ENCODE results near the gene C1orf167.

C1orf167 gene

GRCh38 chr1:11784256-11784992 is 22.4 kb downstream of the C1orf167 start:
- no peaks in the 10 kb centered on the region for H3K9me2 ChIP-seq (replicated peaks; ENCODE audit: insufficient read depth, low read length)
- 0 out of 2 replicates have a peak, but pooled peaks cover 2% of the 10 kb centered on the region for H3K27me3 ChIP-seq (replicated peaks; ENCODE audit: insufficient read depth, low read length)
- TF ChIP-seq EZH2 (optimal IDR thresholded peaks at IDR 0.05; ENCODE audit: low read depth, low read length) (no peak), EZH2phosphoT487 (IDR thresholded peaks at IDR 0.05; ENCODE audit: low read length) (no peak)
- TF ChIP-seq, protein P1, sequence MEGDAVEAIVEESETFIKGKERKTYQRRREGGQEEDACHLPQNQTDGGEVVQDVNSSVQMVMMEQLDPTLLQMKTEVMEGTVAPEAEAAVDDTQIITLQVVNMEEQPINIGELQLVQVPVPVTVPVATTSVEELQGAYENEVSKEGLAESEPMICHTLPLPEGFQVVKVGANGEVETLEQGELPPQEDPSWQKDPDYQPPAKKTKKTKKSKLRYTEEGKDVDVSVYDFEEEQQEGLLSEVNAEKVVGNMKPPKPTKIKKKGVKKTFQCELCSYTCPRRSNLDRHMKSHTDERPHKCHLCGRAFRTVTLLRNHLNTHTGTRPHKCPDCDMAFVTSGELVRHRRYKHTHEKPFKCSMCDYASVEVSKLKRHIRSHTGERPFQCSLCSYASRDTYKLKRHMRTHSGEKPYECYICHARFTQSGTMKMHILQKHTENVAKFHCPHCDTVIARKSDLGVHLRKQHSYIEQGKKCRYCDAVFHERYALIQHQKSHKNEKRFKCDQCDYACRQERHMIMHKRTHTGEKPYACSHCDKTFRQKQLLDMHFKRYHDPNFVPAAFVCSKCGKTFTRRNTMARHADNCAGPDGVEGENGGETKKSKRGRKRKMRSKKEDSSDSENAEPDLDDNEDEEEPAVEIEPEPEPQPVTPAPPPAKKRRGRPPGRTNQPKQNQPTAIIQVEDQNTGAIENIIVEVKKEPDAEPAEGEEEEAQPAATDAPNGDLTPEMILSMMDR (IDR thresholded peaks at IDR 0.05; ENCODE audit: low read length): no peak
- no peaks in the 10 kb centered on the region for H4K20me1 ChIP-seq (ENCODE audit: insufficient read depth, low read length)
- no peaks in the 10 kb centered on the region for H3K79me2 ChIP-seq (ENCODE audit: low read length)
- peak overlapping the region; percentile 85; the same call in 1 of the 2 replicates for H2AFZ ChIP-seq (ENCODE audit: low read length)
- H3K27ac ChIP-seq (ENCODE audit: low read length): peak overlapping the region; percentile 91
- peak overlapping the region; percentile 81 for H3K4me2 ChIP-seq (ENCODE audit: low read depth, low read length)
- H3F3A ChIP-seq (ENCODE audit: insufficient read depth, low read length): peaks cover 17% of the 10 kb centered on the region
- peak overlapping the region; percentile 47 for H3K4me3 ChIP-seq (ENCODE audit: low read length)
- H3K36me3 ChIP-seq (replicated peaks; ENCODE audit: insufficient read depth, low read length): no peaks in the 10 kb centered on the region
- peak overlapping the region; percentile 57 for H3K9ac ChIP-seq (ENCODE audit: low read length)
- H3K4me1 ChIP-seq (ENCODE audit: low read length): peaks cover 15% of the 10 kb centered on the region
- no peaks in the 10 kb centered on the region for H3K9me3 ChIP-seq (replicated peaks; ENCODE audit: insufficient read depth, low read length)
- DNase-seq: no peak

DNA sequence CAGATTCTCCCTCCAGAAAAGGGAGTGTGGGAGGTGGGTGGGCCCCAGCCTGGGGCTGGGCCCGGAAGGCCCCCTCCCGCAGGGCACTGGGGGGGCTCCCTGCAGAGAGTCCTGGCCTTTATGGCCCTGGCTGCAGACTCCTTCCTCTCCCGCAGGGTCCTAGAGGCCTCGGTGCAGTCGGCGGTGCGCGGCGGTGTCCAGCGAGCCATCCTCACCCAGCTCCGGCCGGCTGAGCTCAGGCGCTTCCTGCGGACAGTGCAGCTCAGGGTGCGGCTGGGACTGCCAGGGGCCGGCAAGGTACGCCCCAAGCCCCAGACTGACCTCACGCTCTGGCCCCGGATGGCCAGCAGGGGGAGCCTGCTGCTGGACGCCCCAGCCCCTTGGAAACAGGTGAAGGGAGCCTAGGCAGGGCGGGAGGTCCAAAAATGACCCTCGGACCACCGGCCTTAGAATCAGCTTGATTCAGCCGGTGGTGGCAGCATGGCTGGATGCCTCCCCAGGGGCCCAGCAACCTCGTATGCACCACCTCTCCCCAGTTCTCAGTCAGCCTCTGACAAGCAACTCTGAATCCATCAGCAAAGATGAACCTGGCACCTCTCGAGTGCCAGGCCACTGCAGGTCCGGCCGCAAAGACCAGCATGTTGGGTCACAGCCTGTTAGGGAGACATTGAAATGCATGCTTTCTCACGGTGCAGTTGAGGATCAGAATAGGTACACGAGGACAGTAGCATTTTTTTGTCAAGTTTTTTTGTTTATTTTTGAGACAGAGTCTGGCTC is 23.2 kb downstream of the C1orf167 start:
- no peaks in the 10 kb centered on the region for H3K36me3 ChIP-seq (replicated peaks; ENCODE audit: insufficient read depth, low read length)
- peak; percentile 65 for DNase-seq
- H3K4me1 ChIP-seq (ENCODE audit: low read length): peaks cover 15% of the 10 kb centered on the region
- TF ChIP-seq, protein P1 (IDR thresholded peaks at IDR 0.05; ENCODE audit: low read length): peak; percentile 84
- TF ChIP-seq EZH2phosphoT487 (IDR thresholded peaks at IDR 0.05; ENCODE audit: low read length): no peak
- no peaks in the 10 kb centered on the region for H3K27me3 ChIP-seq (replicated peaks; ENCODE audit: insufficient read depth, low read length)
- no peaks in the 10 kb centered on the region for H3K79me2 ChIP-seq (ENCODE audit: low read length)
- peaks cover 17% of the 10 kb centered on the region for H3F3A ChIP-seq (ENCODE audit: insufficient read depth, low read length)
- H3K27ac ChIP-seq (ENCODE audit: low read length): peak overlapping the region; percentile 91; the same call in 1 of the 2 replicates
- no peaks in the 10 kb centered on the region for H4K20me1 ChIP-seq (ENCODE audit: insufficient read depth, low read length)
- no peaks in the 10 kb centered on the region for H3K9me3 ChIP-seq (replicated peaks; ENCODE audit: insufficient read depth, low read length)
- peak overlapping the region; percentile 81 for H3K4me2 ChIP-seq (ENCODE audit: low read depth, low read length)
- peak overlapping the region; percentile 57; the same call in 1 of the 2 replicates for H3K9ac ChIP-seq (ENCODE audit: low read length)
- H2AFZ ChIP-seq (ENCODE audit: low read length): peak overlapping the region; percentile 85; the same call in 1 of the 2 replicates
- H3K4me3 ChIP-seq (ENCODE audit: low read length): peak overlapping the region; percentile 47
- no peaks in the 10 kb centered on the region for H3K9me2 ChIP-seq (replicated peaks; ENCODE audit: insufficient read depth, low read length)

DNA sequence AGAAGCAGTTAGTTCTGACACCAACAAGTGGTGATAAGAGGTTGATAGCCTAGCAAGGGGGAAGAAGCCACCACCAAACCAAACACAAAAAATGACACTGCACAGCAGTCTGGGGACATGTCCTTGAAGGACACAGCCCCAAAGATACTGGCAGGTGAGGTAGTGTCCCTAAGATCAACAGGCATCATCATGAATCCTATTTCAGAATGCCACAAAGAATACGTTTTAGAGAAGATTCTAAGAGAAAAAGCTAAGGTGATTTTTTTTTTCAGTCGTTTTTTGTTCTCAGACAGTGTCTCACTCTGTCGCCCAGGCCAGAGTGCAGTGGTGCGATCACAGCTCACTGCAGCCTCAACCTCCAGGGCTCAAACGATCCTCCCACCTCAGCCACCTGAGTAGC is 24.2 kb downstream of the C1orf167 start:
- Histone ChIP-seq H3K36me3 (replicated peaks; ENCODE audit: insufficient read depth, low read length) (no peaks in the 10 kb centered on the region), H3K4me1 (ENCODE audit: low read length) (peaks cover 15% of the 10 kb centered on the region)

More for the DNA sequence above, 24.2 kb downstream of the C1orf167 start:
- H3K4me3 ChIP-seq (ENCODE audit: low read length): no peak overlapping the region
- no peaks in the 10 kb centered on the region for H3K27me3 ChIP-seq (replicated peaks; ENCODE audit: insufficient read depth, low read length)
- no peaks in the 10 kb centered on the region for H3K9me2 ChIP-seq (replicated peaks; ENCODE audit: insufficient read depth, low read length)
- no peak overlapping the region for H3K9ac ChIP-seq (ENCODE audit: low read length)
- H3K27ac ChIP-seq (ENCODE audit: low read length): no peak overlapping the region
- peaks cover 17% of the 10 kb centered on the region for H3F3A ChIP-seq (ENCODE audit: insufficient read depth, low read length)
- H3K4me2 ChIP-seq (ENCODE audit: low read depth, low read length): no peak overlapping the region
- TF ChIP-seq EZH2 (optimal IDR thresholded peaks at IDR 0.05; ENCODE audit: low read depth, low read length) (no peak), EZH2phosphoT487 (IDR thresholded peaks at IDR 0.05; ENCODE audit: low read length) (no peak)
- TF ChIP-seq, protein P1 (IDR thresholded peaks at IDR 0.05; ENCODE audit: low read length): no peak
- no peak overlapping the region for H2AFZ ChIP-seq (ENCODE audit: low read length)
- no peak for DNase-seq
- no peaks in the 10 kb centered on the region for H4K20me1 ChIP-seq (ENCODE audit: insufficient read depth, low read length)
- H3K79me2 ChIP-seq (ENCODE audit: low read length): no peaks in the 10 kb centered on the region
- no peaks in the 10 kb centered on the region for H3K9me3 ChIP-seq (replicated peaks; ENCODE audit: insufficient read depth, low read length)

All from MM.1S (cell line).